SH-SY5Y (cell line): Measurements from ENCODE around the gene TECTA.

Source experiments
- GATA2 ChIP-seq: IDR thresholded peaks from 2 replicates; pipeline ENCODE4 v1.6.1; 2011; ENCODE audit warnings: mild to moderate bottlenecking, low read depth, low read length
- GATA3 ChIP-seq: IDR thresholded peaks from 2 replicates; pipeline ENCODE4 v1.6.1; 2011; ENCODE audit warnings: low read depth, mild to moderate bottlenecking, low read length, moderate library complexity

GRCh38 chr11:121053244-121053643 is 47.8 kb upstream of the TECTA start:
- TF ChIP-seq GATA2 (no peak), GATA3 (no peak)
